ENCODE data around the gene ATP5F1C. TPM values are rescaled to one million over a fixed set of nuclear protein-coding genes. Genes with fewer than 3 reads are reported as not detected.

The ATP5F1C gene
- total RNA-seq, 1 experiment from 2014 or later: 288 TPM

GRCh38 chr10:7818295-7819120 is 30.5 kb downstream of the ATP5F1C start, which contains the start of gene TAF3 (continued):
- TF ChIP-seq, protein P1, sequence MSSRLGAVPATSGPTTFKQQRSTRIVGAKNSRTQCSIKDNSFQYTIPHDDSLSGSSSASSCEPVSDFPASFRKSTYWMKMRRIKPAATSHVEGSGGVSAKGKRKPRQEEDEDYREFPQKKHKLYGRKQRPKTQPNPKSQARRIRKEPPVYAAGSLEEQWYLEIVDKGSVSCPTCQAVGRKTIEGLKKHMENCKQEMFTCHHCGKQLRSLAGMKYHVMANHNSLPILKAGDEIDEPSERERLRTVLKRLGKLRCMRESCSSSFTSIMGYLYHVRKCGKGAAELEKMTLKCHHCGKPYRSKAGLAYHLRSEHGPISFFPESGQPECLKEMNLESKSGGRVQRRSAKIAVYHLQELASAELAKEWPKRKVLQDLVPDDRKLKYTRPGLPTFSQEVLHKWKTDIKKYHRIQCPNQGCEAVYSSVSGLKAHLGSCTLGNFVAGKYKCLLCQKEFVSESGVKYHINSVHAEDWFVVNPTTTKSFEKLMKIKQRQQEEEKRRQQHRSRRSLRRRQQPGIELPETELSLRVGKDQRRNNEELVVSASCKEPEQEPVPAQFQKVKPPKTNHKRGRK (CRISPR knock-in tag; IDR thresholded peaks at IDR 0.05; ENCODE audit: borderline replicate concordance): no peak
- TF ChIP-seq ZNF138 (CRISPR knock-in tag; conservative IDR thresholded peaks at IDR 0.05) (0 out of 2 replicates have a peak, but pooled peaks have one; percentile 27), E2F4 (CRISPR knock-in tag; IDR thresholded peaks at IDR 0.05; ENCODE audit: borderline replicate concordance, low read depth) (0 out of 2 replicates have a peak, but pooled peaks have one; percentile 52), PRDM15 (CRISPR knock-in tag; IDR thresholded peaks at IDR 0.05) (no peak), CBFB (CRISPR knock-in tag; IDR thresholded peaks at IDR 0.05; ENCODE audit: low read depth) (peak; percentile 88; the same call in 1 of the 2 replicates), RELA (CRISPR knock-in tag; IDR thresholded peaks at IDR 0.05; ENCODE audit: borderline replicate concordance) (no peak), ZNF121 (CRISPR knock-in tag; IDR thresholded peaks at IDR 0.05) (0 out of 2 replicates have a peak, but pooled peaks have one; percentile 8), ZNF423 (CRISPR knock-in tag; IDR thresholded peaks at IDR 0.05) (peak; percentile 41; the same call in 1 of the 2 replicates), GABPB1 (CRISPR knock-in tag; IDR thresholded peaks at IDR 0.05) (peak; percentile 84), CREB1 (CRISPR knock-in tag; IDR thresholded peaks at IDR 0.05) (peak; percentile 47; the same call in 1 of the 2 replicates), FOXP1 (CRISPR knock-in tag; IDR thresholded peaks at IDR 0.05; ENCODE audit: borderline replicate concordance) (peak; percentile 55), E2F5 (CRISPR knock-in tag; IDR thresholded peaks at IDR 0.05) (peak; percentile 90; the same call in 1 of the 2 replicates)
- TF ChIP-seq, protein P2, sequence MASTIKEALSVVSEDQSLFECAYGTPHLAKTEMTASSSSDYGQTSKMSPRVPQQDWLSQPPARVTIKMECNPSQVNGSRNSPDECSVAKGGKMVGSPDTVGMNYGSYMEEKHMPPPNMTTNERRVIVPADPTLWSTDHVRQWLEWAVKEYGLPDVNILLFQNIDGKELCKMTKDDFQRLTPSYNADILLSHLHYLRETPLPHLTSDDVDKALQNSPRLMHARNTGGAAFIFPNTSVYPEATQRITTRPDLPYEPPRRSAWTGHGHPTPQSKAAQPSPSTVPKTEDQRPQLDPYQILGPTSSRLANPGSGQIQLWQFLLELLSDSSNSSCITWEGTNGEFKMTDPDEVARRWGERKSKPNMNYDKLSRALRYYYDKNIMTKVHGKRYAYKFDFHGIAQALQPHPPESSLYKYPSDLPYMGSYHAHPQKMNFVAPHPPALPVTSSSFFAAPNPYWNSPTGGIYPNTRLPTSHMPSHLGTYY (CRISPR knock-in tag; IDR thresholded peaks at IDR 0.05): no peak

DNA sequence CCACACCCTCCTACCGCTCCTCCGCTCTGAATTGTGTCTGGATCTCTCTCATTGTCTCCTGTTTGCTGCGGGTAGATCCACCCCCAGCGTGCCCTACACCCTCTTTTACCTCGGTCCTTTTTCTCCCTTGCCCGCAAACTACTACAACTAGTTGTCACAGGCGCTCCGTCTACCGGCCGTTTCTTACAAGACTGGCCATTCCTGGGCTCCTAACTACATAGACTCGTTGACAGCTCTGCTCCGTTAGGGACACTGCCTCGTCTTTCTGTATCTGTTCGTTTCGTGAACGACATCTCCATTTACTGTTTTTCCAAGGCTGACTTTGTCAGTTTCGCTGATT is 31.1 kb downstream of the ATP5F1C start:
- ATAC-seq (peak; percentile 34), DNase-seq (ENCODE audit: low spot score) (peak; percentile 13)
- Mint-ChIP-seq H3K36me3 (no peaks in the 10 kb centered on the region), H3K4me3 (peak overlapping the region; percentile 97), H3K9me3 (no peaks in the 10 kb centered on the region), H3K27me3 (ENCODE audit: low read depth) (peaks cover 4% of the 10 kb centered on the region; the same call in 1 of the 2 replicates), H3K4me1 (peaks cover 18% of the 10 kb centered on the region), H3K27ac (peak overlapping the region; percentile 76)
- ChIA-PET POLR2A (interaction anchor here (0.9 to 1.3 kb wide), 3 partner anchors 8 to 581 kb away, joined by 3 to 4 read pairs (median 3); no protein-coding TSS in a partner anchor), CTCF (interaction anchor here (1.1 to 1.9 kb wide), 4 partner anchors 31 to 294 kb away, joined by 3 to 9 read pairs (median 5); partner anchors contain the start of genes ATP5F1C and KIN)
- TF ChIP-seq CBFB (CRISPR knock-in tag; IDR thresholded peaks at IDR 0.05; ENCODE audit: low read depth): no peak
- TF ChIP-seq CDX4 (CRISPR knock-in tag; IDR thresholded peaks at IDR 0.05; ENCODE audit: borderline replicate concordance): no peak
- no peak for TF ChIP-seq ZNF423 (CRISPR knock-in tag; IDR thresholded peaks at IDR 0.05)
- no peak for TF ChIP-seq E2F4 (CRISPR knock-in tag; IDR thresholded peaks at IDR 0.05; ENCODE audit: borderline replicate concordance, low read depth)
- TF ChIP-seq JAZF1 (CRISPR knock-in tag; IDR thresholded peaks at IDR 0.05): no peak
- TF ChIP-seq FOXP4 (CRISPR knock-in tag; IDR thresholded peaks at IDR 0.05): no peak
- no peak for TF ChIP-seq TEAD4 (CRISPR knock-in tag; IDR thresholded peaks at IDR 0.05)
- no peak for TF ChIP-seq ZNF232 (CRISPR knock-in tag; IDR thresholded peaks at IDR 0.05)
- TF ChIP-seq ZNF671 (CRISPR knock-in tag; IDR thresholded peaks at IDR 0.05): no peak
- TF ChIP-seq ZNF396 (CRISPR knock-in tag; IDR thresholded peaks at IDR 0.05; ENCODE audit: borderline replicate concordance): no peak

Measured in WTC11 (cell line).